ENCODE data around the gene MTA3. TPM values are rescaled to one million over a fixed set of nuclear protein-coding genes. Genes with fewer than 3 reads are reported as not detected.
"Not testable (repeated sequence)": the region's sequence is repeated elsewhere in the genome, so short reads cannot be mapped to it uniquely, and the experiment has no call there.

Gene MTA3
- total RNA-seq, 1 donor from 2014 or later: 105 TPM

- Mint-ChIP-seq H3K27me3 (ENCODE audit: unreplicated experiment) (peaks cover 4% of the 10 kb centered on the region), H3K4me1 (ENCODE audit: unreplicated experiment) (peaks cover 3% of the 10 kb centered on the region), H3K36me3 (ENCODE audit: low read depth, unreplicated experiment) (peaks cover 31% of the 10 kb centered on the region), H3K9me3 (ENCODE audit: unreplicated experiment) (no peaks in the 10 kb centered on the region), H3K4me3 (ENCODE audit: unreplicated experiment) (no peak overlapping the region), H3K27ac (ENCODE audit: unreplicated experiment) (no peak overlapping the region)
- TF ChIP-seq, protein P1, sequence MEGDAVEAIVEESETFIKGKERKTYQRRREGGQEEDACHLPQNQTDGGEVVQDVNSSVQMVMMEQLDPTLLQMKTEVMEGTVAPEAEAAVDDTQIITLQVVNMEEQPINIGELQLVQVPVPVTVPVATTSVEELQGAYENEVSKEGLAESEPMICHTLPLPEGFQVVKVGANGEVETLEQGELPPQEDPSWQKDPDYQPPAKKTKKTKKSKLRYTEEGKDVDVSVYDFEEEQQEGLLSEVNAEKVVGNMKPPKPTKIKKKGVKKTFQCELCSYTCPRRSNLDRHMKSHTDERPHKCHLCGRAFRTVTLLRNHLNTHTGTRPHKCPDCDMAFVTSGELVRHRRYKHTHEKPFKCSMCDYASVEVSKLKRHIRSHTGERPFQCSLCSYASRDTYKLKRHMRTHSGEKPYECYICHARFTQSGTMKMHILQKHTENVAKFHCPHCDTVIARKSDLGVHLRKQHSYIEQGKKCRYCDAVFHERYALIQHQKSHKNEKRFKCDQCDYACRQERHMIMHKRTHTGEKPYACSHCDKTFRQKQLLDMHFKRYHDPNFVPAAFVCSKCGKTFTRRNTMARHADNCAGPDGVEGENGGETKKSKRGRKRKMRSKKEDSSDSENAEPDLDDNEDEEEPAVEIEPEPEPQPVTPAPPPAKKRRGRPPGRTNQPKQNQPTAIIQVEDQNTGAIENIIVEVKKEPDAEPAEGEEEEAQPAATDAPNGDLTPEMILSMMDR (IDR thresholded peaks at IDR 0.05; ENCODE audit: unreplicated experiment): no peak
- no peak for DNase-seq (ENCODE audit: low spot score)
Observed at GRCh38 chr2:42607101-42607637, 38.7 kb downstream of the MTA3 start.

GRCh38 chr2:42613281-42614064, 45.0 kb downstream of the MTA3 start:
- peaks cover 2% of the 10 kb centered on the region for H3K27me3 Mint-ChIP-seq (ENCODE audit: unreplicated experiment)
- no peaks in the 10 kb centered on the region for H3K9me3 Mint-ChIP-seq (ENCODE audit: unreplicated experiment)
- peaks cover 3% of the 10 kb centered on the region for H3K4me1 Mint-ChIP-seq (ENCODE audit: unreplicated experiment)
- no peak for DNase-seq (ENCODE audit: low spot score)
- TF ChIP-seq, protein P1 (IDR thresholded peaks at IDR 0.05; ENCODE audit: unreplicated experiment): no peak
- no peak overlapping the region for H3K4me3 Mint-ChIP-seq (ENCODE audit: unreplicated experiment)
- peaks cover 19% of the 10 kb centered on the region for H3K36me3 Mint-ChIP-seq (ENCODE audit: low read depth, unreplicated experiment)
- H3K27ac Mint-ChIP-seq (ENCODE audit: unreplicated experiment): peak overlapping the region; percentile 63

- Mint-ChIP-seq H3K36me3 (ENCODE audit: low read depth, unreplicated experiment) (peaks cover 24% of the 10 kb centered on the region), H3K4me3 (ENCODE audit: unreplicated experiment) (no peak overlapping the region), H3K9me3 (ENCODE audit: unreplicated experiment) (no peaks in the 10 kb centered on the region), H3K27me3 (ENCODE audit: unreplicated experiment) (peaks cover 2% of the 10 kb centered on the region), H3K4me1 (ENCODE audit: unreplicated experiment) (peaks cover 3% of the 10 kb centered on the region), H3K27ac (ENCODE audit: unreplicated experiment) (no peak overlapping the region)
- TF ChIP-seq, protein P1 (IDR thresholded peaks at IDR 0.05; ENCODE audit: unreplicated experiment): no peak
- no peak for DNase-seq (ENCODE audit: low spot score)
Observed at GRCh38 chr2:42614838-42615237, 46.4 kb downstream of the MTA3 start.

DNA sequence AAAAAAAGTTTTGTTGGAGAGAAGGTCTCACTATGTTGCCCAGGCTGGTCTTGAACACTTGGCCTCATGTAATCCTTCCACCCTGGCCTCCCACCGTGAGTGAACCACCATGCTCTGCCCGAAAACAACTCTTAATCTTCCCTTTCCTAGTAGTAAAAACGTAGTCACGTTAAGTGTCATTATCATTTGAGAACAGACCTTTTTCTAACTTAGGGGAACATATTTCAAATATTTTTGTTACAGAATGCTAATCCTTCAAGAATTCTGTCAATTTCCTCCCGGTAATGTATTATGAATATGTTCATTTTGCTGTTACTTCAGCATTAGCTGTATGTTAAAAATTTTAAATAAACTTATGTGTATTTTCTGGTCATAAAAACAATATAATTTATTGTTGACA, 49.7 kb downstream of the MTA3 start:
- TF ChIP-seq, protein P1 (IDR thresholded peaks at IDR 0.05; ENCODE audit: unreplicated experiment): no peak
- Mint-ChIP-seq H3K27ac (ENCODE audit: unreplicated experiment) (no peak overlapping the region), H3K4me3 (ENCODE audit: unreplicated experiment) (no peak overlapping the region), H3K36me3 (ENCODE audit: low read depth, unreplicated experiment) (peaks cover 22% of the 10 kb centered on the region), H3K27me3 (ENCODE audit: unreplicated experiment) (peaks cover 2% of the 10 kb centered on the region), H3K4me1 (ENCODE audit: unreplicated experiment) (peaks cover 6% of the 10 kb centered on the region), H3K9me3 (ENCODE audit: unreplicated experiment) (no peaks in the 10 kb centered on the region)
- DNase-seq (ENCODE audit: low spot score): no peak

GRCh38 chr2:42618972-42619371, 50.5 kb downstream of the MTA3 start:
- Mint-ChIP-seq H3K4me1 (ENCODE audit: unreplicated experiment) (peaks cover 13% of the 10 kb centered on the region), H3K27ac (ENCODE audit: unreplicated experiment) (no peak overlapping the region), H3K36me3 (ENCODE audit: low read depth, unreplicated experiment) (peaks cover 22% of the 10 kb centered on the region), H3K4me3 (ENCODE audit: unreplicated experiment) (no peak overlapping the region), H3K27me3 (ENCODE audit: unreplicated experiment) (no peaks in the 10 kb centered on the region), H3K9me3 (ENCODE audit: unreplicated experiment) (no peaks in the 10 kb centered on the region)
- DNase-seq (ENCODE audit: low spot score): no peak
- TF ChIP-seq, protein P1 (IDR thresholded peaks at IDR 0.05; ENCODE audit: unreplicated experiment): no peak

- not testable (repeated sequence) for H3K27ac Mint-ChIP-seq (ENCODE audit: unreplicated experiment); H3K27me3 Mint-ChIP-seq (ENCODE audit: unreplicated experiment); H3K4me3 Mint-ChIP-seq (ENCODE audit: unreplicated experiment); H3K9me3 Mint-ChIP-seq (ENCODE audit: unreplicated experiment); DNase-seq (ENCODE audit: low spot score)
- peaks cover 13% of the 10 kb centered on the region for H3K4me1 Mint-ChIP-seq (ENCODE audit: unreplicated experiment)
- peaks cover 22% of the 10 kb centered on the region for H3K36me3 Mint-ChIP-seq (ENCODE audit: low read depth, unreplicated experiment)
Observed at GRCh38 chr2:42621626-42622025, 53.2 kb downstream of the MTA3 start.
